GM19455 (cell line): ENCODE measurements around the gene GTF2H2.
"Not testable (repeated sequence)": the region's sequence is repeated elsewhere in the genome, so short reads cannot be mapped to it uniquely, and the experiment has no call there.

Experiments
- ATAC-seq: cut with Tn5 transposase; IDR thresholded peaks from one replicate; pipeline ENCODE4 v1.9.1; 2021; ENCODE audit not compliant: unreplicated experiment

GTF2H2 gene

DNA sequence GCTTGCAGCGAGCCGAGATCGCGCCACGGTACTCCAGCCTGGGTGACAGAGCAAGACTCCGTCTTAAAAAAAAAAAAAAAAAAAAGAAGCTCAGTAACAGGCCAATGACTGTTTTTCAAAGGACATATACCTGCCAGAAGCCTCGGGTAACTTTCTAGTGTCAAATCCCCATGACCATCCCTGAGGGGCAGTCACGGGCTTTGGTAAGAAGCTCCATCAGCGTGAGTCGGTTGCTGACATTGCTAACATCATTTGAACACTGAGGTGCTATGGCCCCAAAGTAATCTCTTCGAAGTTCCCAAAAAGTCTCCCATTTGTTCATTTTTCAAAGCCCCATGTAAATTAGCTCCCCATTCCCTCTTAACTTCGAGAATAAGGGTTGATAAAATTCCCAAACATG is 53.9 kb downstream of the GTF2H2 start:
- no peak for ATAC-seq

DNA sequence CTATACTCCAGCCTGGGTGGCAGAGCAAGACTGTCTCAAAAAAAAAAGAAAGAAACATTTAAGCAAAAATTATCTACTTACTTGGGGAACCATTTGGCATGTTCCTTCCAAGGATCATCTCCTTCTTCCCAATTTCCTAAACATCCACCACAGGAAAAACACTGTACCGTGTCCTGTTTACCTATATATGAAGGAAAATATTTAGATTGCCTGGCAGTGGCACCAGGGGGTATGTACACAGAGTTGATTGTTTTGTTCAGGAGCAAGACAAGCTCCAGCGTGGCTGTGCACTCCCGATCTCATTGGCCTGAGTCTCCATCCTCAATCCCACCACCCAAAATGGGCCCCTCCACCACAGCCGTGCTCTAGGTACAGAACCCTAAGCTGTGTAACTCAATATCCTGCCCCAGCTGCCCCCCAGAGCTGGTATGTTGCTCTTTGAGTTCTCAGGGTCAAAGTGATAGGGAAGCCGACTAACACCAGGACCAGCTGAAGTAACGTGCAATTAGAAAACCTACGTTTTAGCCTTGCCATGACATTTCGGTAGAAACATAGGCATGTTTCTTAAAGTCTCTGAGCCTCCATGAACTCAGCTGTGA is 56.2 kb downstream of the GTF2H2 start:
- ATAC-seq, result no peak

GRCh38 chr5:71006983-71007382 is 60.5 kb downstream of the GTF2H2 start:
- not testable (repeated sequence) for ATAC-seq
